ENCODE measurements around the gene NID1. TPM values are rescaled to one million over a fixed set of nuclear protein-coding genes. Genes with fewer than 3 reads are reported as not detected.

The NID1 gene
- total RNA-seq, 1 experiment from 2014 or later: 48.5 TPM

GRCh38 chr1:235955777-235956176 is 109.1 kb downstream of the NID1 start:
- POLR2A ChIA-PET: no interaction called here
- no TSS peak for BruUV-seq (replicated peaks)
- no peak overlapping the region for H3K27ac Mint-ChIP-seq (ENCODE audit: unreplicated experiment)

GRCh38 chr1:235954306-235955283 is 110.3 kb downstream of the NID1 start:
- intact Hi-C loops (cut with micrococcal nuclease; ENCODE audit: unreplicated experiment): loop anchor here (2.0 kb wide), 1 partner anchor 16 kb away; no protein-coding TSS in a partner anchor
- Histone ChIP-seq H3K27me3 (replicated peaks; ENCODE audit: control insufficient read depth, insufficient read depth, low read length) (no peaks in the 10 kb centered on the region), H3K9me3 (no peaks in the 10 kb centered on the region), H3K4me3 (ENCODE audit: low read depth, low read length) (no peak overlapping the region), H3K36me3 (ENCODE audit: control insufficient read depth, insufficient read depth, low read length) (no peaks in the 10 kb centered on the region), H3K4me1 (no peaks in the 10 kb centered on the region)
- Mint-ChIP-seq H3K27ac (ENCODE audit: unreplicated experiment) (no peak overlapping the region), H3K9me3 (ENCODE audit: unreplicated experiment) (no peaks in the 10 kb centered on the region), H3K36me3 (ENCODE audit: insufficient read depth, unreplicated experiment) (no peaks in the 10 kb centered on the region), H3K4me1 (ENCODE audit: low read depth, unreplicated experiment) (peaks cover 8% of the 10 kb centered on the region), H3K4me3 (ENCODE audit: unreplicated experiment) (no peak overlapping the region), H3K27me3 (ENCODE audit: insufficient read depth, unreplicated experiment) (no peaks in the 10 kb centered on the region)
- ChIA-PET POLR2A (no interaction called here), CTCF (interaction anchor here (0.8 kb wide), 1 partner anchor 17 kb away, joined by 6 read pairs; no protein-coding TSS in a partner anchor)
- TF ChIP-seq CTCF (IDR thresholded peaks at IDR 0.05; ENCODE audit: insufficient read depth in 1 of 2, low read depth in 1 of 2, low read length in 1 of 2, severe bottlenecking in 1 of 2, unreplicated experiment in 1 of 2): peak in 1 of 2 experiments; percentile 5
- no peak for DNase-seq
- no TSS peak for BruUV-seq (replicated peaks)

More at GRCh38 chr1:235955777-235956176, 109.1 kb downstream of the NID1 start:
- no peak overlapping the region for H3K4me3 Mint-ChIP-seq (ENCODE audit: unreplicated experiment)
- Histone ChIP-seq H3K4me1 (no peaks in the 10 kb centered on the region), H3K36me3 (ENCODE audit: control insufficient read depth, insufficient read depth, low read length) (no peaks in the 10 kb centered on the region), H3K9me3 (no peaks in the 10 kb centered on the region), H3K27me3 (replicated peaks; ENCODE audit: control insufficient read depth, insufficient read depth, low read length) (no peaks in the 10 kb centered on the region), H3K4me3 (ENCODE audit: low read depth, low read length) (no peak overlapping the region)
- intact Hi-C loops (cut with micrococcal nuclease; ENCODE audit: unreplicated experiment): loop anchor here (2.0 kb wide), 1 partner anchor 15 kb away; no protein-coding TSS in a partner anchor
- CTCF ChIA-PET: no interaction called here
- H3K27me3 Mint-ChIP-seq (ENCODE audit: insufficient read depth, unreplicated experiment): no peaks in the 10 kb centered on the region
- H3K9me3 Mint-ChIP-seq (ENCODE audit: unreplicated experiment): no peaks in the 10 kb centered on the region
- DNase-seq: no peak
- H3K36me3 Mint-ChIP-seq (ENCODE audit: insufficient read depth, unreplicated experiment): no peaks in the 10 kb centered on the region
- no peak for TF ChIP-seq CTCF (IDR thresholded peaks at IDR 0.05; ENCODE audit: insufficient read depth in 1 of 2, low read depth in 1 of 2, low read length in 1 of 2, severe bottlenecking in 1 of 2, unreplicated experiment in 1 of 2)
- H3K4me1 Mint-ChIP-seq (ENCODE audit: low read depth, unreplicated experiment): peaks cover 8% of the 10 kb centered on the region

- H3K36me3 ChIP-seq (ENCODE audit: control insufficient read depth, insufficient read depth, low read length): no peaks in the 10 kb centered on the region
- CTCF ChIA-PET: interaction anchor here (0.6 kb wide), 1 partner anchor 48 kb away, joined by 3 read pairs; no protein-coding TSS in a partner anchor
- H3K4me1 ChIP-seq: no peaks in the 10 kb centered on the region
- H3K27ac Mint-ChIP-seq (ENCODE audit: unreplicated experiment): no peak overlapping the region
- DNase-seq: no peak
- H3K4me3 Mint-ChIP-seq (ENCODE audit: unreplicated experiment): no peak overlapping the region
- H3K27me3 ChIP-seq (replicated peaks; ENCODE audit: control insufficient read depth, insufficient read depth, low read length): no peaks in the 10 kb centered on the region
- H3K36me3 Mint-ChIP-seq (ENCODE audit: insufficient read depth, unreplicated experiment): no peaks in the 10 kb centered on the region
- peaks cover 8% of the 10 kb centered on the region for H3K4me1 Mint-ChIP-seq (ENCODE audit: low read depth, unreplicated experiment)
- intact Hi-C loops (cut with micrococcal nuclease; ENCODE audit: unreplicated experiment): loop anchor here (2.0 kb wide), 1 partner anchor 17 kb away; no protein-coding TSS in a partner anchor
- no peaks in the 10 kb centered on the region for H3K9me3 ChIP-seq
- BruUV-seq (replicated peaks): no TSS peak
- POLR2A ChIA-PET: no interaction called here
- no peaks in the 10 kb centered on the region for H3K9me3 Mint-ChIP-seq (ENCODE audit: unreplicated experiment)
- no peak for TF ChIP-seq CTCF (IDR thresholded peaks at IDR 0.05; ENCODE audit: insufficient read depth in 1 of 2, low read depth in 1 of 2, low read length in 1 of 2, severe bottlenecking in 1 of 2, unreplicated experiment in 1 of 2)
- no peak overlapping the region for H3K4me3 ChIP-seq (ENCODE audit: low read depth, low read length)
- H3K27me3 Mint-ChIP-seq (ENCODE audit: insufficient read depth, unreplicated experiment): no peaks in the 10 kb centered on the region
These were observed 111.1 kb downstream of the NID1 start for GRCh38 chr1:235953801-235954200.

All from Caco-2 (cell line).